ENCODE results near the gene RABGAP1.

GRCh38 chr9:123043081-123043939, 102.5 kb downstream of the RABGAP1 start:
- TF ChIP-seq ZNF384 (IDR thresholded peaks at IDR 0.05), result no peak
- TF ChIP-seq FOXM1 (IDR thresholded peaks at IDR 0.05; ENCODE audit: borderline replicate concordance), result no peak
- no peak for TF ChIP-seq ARNT (IDR thresholded peaks at IDR 0.05)
